ENCODE measurements around the gene PRPSAP2.
"Not testable (repeated sequence)": the region's sequence is repeated elsewhere in the genome, so short reads cannot be mapped to it uniquely, and the experiment has no call there.

The PRPSAP2 gene

DNA sequence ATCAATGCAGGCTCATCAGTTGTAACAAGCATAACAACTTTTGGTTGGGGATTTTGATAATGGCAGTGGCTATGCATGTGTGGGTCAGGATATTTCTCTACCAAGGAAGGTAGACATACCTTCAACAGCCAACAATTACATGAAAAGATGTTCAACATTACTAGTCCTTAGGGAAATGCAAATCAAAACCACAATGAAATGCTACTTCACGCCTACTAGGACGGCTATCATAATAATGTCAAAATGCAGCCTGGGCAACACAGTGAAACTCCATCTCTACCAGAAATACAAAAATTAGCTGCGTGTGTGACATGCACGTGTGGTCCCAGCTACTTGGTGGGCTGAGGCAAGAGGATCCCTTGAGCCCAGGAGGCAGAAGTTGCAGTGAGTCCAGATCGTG lies 86.7 kb downstream of the PRPSAP2 start:
- no peak for DNase-seq (ENCODE audit: low read depth)

DNA sequence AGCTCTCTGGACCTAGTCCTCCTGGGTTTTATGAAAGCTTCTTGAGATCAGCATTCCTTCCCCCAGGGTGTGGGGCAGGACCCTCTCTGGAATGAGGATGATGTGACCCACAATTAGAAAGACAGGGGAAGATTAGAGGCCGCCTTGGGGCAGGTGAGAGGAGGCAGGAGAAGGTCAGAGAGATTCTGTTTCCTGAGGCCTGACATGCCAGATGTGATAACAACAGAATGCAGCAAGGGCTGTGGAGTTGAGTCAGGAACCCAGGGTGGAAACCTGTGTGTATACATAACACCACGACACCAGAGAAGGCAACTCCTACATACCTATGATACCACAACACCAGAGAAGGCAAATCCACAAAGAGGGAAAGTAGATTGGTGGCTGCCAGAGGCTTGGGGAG lies 88.6 kb downstream of the PRPSAP2 start:
- DNase-seq (ENCODE audit: low read depth): no peak

- DNase-seq (ENCODE audit: low read depth): no peak
Observed at GRCh38 chr17:18947866-18948265, 89.9 kb downstream of the PRPSAP2 start.

GRCh38 chr17:18948476-18949006 lies 90.6 kb downstream of the PRPSAP2 start:
- no peak for DNase-seq (ENCODE audit: low read depth)

DNA sequence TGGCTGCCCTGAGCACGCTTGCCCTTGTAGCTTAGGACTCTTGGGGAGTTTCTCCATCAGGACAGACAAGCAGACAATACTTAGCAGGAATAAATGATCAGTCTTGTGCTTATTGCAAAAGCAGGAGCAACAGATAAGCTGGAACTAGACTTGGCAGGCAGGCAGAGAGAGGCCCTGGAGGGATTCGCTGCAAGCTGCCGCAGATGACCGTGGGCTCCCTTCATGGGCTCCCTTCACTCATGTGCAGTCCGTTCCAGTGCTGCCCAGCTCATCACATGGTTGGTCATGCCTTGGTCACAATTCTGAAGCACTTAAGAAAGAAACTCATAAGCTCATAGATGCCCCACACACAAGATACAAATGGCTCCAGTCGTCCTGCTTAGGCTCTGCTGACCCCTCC lies 91.6 kb downstream of the PRPSAP2 start:
- no peak for DNase-seq (ENCODE audit: low read depth)

DNA sequence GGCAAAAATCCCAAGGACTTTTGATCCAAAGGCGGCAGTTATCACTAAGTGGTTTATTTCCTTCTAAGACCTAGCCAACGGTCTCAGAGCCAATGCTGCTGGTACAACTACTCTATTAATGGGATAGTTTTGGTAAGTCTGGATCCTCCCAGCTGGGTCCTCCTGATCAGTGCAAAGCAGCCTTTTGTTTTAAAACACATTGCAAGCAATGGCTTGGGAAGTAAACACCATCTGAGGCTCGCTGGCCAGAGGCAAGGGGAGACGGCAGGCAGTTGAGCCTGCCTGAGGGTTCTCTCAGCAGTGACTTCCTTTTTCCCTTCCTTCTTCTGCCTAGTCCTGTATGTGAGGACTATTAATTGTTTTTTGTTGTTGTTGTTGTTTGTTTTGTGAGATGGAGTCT lies 92.4 kb downstream of the PRPSAP2 start:
- DNase-seq (ENCODE audit: low read depth): no peak

GRCh38 chr17:18950944-18951905 lies 93.3 kb downstream of the PRPSAP2 start:
- DNase-seq (ENCODE audit: low read depth): no peak

DNA sequence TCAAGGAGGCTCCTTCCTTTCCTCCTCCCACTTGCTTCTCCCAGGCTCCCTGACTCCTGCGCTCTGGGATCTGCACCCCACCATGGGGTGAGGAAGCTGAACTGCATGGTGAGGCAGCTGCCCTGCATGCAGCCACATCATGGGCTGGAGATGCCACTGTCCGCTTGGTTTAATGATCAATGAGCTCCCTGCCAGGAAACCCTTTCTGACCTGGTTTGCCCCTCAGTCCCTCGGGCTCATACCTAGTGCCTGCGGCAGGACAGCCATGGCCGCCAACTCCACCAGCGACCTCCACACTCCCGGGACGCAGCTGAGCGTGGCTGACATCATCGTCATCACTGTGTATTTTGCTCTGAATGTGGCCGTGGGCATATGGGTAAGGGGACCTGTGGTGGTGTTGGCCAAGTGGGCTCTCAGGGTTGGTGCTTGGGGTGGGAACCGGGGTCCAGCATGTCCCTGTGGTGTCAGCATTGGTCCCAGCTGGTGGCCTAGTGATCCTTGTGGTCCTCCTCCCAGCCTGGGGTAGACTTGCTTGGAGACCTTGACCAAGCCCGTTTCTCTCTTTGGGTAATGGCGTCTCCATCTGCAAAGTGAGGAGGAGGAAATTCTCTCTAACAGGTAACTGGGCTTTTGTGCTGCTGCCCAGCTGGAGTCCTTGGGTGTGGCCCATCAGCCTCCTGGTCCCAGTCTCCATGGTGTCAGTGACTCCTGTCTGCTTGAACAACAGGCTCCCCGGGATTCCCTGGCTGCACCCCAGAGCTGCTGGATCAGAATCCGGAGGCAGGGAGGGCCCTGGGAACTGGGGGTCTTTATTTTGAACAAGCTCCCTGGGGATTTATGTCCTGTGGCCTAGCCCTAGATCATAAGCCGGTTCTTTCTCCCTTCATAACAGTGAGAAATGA lies 94.3 kb downstream of the PRPSAP2 start, which contains the start of gene SLC5A10:
Gene SLC5A10, plus strand, starts transcription at position 225 of the 902 bp plus-strand sequence. Its CDS starts 41 bp downstream, at position 266.
- no peak for DNase-seq (ENCODE audit: low read depth)

DNA sequence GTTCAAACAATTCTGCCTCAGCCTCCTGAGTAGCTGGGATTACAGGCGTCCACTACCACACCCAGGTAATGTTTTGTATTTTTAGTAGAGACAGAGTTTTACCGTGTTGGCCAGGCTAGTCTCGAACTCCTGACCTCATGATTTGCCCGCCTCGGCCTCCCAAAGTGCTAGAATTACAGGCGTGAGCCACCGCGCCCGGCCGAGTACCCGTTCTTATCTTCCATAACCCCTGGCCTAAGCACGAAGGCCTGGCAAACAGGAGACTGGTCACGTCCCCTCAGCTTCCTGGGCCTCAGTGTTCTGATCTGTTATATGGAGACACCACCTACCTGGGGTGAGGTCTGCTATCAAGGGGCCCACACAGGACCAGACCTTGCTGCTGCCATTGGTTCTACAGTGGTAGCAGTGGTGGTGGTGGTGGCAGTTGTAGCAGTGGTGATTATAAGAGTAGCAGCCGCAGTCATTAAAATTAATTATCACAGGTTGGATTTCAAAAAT lies 95.3 kb downstream of the PRPSAP2 start:
- DNase-seq (ENCODE audit: low read depth): no peak

DNA sequence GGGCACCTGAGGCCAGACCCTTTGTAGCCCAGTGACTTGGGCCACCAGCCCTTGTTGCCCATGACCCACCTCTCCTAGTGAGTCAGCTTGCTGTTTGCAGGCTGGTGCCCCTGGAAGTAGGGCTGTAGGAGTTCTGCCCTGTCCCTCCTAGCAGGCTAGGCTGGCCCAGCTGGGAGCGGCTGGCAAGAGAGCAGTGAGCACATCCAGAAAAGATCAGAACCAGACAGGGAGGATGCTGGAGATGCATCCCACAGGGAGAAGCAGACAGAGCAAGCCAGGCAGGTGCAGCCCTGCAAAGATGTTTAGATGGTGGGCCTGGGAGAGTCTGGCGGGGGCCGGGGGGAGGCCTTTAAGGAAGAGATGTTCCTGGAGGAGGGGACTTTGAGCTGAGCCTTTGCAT lies 96.4 kb downstream of the PRPSAP2 start:
- no peak for DNase-seq (ENCODE audit: low read depth)

GRCh38 chr17:18955009-18955408 lies 97.1 kb downstream of the PRPSAP2 start:
- no peak for DNase-seq (ENCODE audit: low read depth)

- not testable (repeated sequence) for DNase-seq (ENCODE audit: low read depth)
Observed at GRCh38 chr17:18956021-18956420, 98.1 kb downstream of the PRPSAP2 start.

- no peak for DNase-seq (ENCODE audit: low read depth)
Observed at GRCh38 chr17:18956581-18956980, 98.7 kb downstream of the PRPSAP2 start.

DNA sequence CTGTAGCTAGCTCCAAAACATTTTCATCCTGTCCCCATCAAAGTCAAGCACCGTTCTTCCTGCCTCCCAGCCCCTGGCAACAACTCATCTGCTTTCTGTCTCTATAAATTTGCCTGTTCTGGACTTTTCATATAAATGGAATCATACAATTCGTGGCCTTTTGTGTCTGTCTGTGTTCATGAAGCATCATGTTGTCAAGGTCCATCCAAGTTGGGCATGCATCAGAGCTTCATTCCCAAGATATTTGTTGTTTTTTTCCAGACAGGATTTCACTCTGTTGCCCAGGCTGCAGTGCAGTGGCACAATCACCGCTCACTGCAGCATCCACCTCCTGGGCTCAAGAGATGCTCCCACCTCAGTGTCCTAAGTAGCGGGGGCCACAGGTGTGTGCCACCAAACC lies 99.9 kb downstream of the PRPSAP2 start:
- no peak for DNase-seq (ENCODE audit: low read depth)

- DNase-seq (ENCODE audit: low read depth): no peak
Observed at GRCh38 chr17:18958611-18959010, 100.7 kb downstream of the PRPSAP2 start.

GRCh38 chr17:18959071-18959844 lies 101.3 kb downstream of the PRPSAP2 start:
- no peak for DNase-seq (ENCODE audit: low read depth)

DNA sequence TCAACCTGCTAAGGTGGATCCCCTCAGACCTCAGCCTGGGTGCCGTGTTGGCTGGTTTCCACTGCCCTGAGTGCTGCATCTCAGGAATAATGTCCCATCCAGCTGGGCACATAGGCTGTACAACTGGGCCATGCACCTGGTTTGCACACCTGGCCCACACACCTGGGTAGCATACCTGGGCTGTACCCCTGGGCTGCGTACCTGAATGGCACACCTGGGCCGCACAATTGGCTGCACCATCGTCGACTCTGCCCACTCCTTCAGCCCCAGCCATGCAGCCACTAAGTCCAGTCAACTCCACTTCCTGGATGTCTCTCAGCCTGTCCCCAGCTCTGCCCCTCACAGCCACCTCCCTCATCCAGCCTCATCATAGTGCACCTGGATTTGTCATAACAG lies 101.9 kb downstream of the PRPSAP2 start:
- no peak for DNase-seq (ENCODE audit: low read depth)

DNA sequence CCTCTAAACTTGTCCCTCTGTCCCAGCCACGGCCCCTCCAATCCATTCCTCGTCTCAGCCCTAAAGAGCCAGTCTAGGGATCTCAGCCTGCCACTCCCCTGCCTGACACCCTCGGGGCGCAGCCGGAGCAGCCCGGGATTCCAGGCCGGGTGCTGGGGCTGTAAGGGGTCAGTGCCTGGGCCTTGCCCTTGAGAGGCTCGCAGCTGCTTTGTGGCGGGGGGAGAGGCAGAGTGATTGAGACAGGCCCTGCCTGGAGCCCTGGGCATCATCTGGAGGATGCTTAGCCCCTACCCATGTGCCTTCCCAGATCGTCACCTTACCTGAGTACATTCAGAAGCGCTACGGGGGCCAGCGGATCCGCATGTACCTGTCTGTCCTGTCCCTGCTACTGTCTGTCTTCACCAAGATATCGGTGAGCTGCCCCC lies 102.3 kb downstream of the PRPSAP2 start:
- DNase-seq (ENCODE audit: low read depth): no peak

GRCh38 chr17:18960803-18961511 lies 103.0 kb downstream of the PRPSAP2 start:
- peak; percentile 31 for DNase-seq (ENCODE audit: low read depth)

GRCh38 chr17:18961634-18962493 lies 103.9 kb downstream of the PRPSAP2 start:
- no peak for DNase-seq (ENCODE audit: low read depth)

Data from fibroblast of gingiva (primary cell).